HG03354 (cell line): ENCODE measurements around the gene LAMA5.

Experiments
- ATAC-seq: cut with Tn5 transposase; IDR thresholded peaks from one replicate; pipeline ENCODE4 v1.9.1; 2021; ENCODE audit warnings: mild to moderate bottlenecking; ENCODE audit not compliant: unreplicated experiment, poor library complexity, severe bottlenecking

Gene LAMA5

GRCh38 chr20:62297449-62298227 is 69.5 kb downstream of the LAMA5 start:
- ATAC-seq = no peak

- ATAC-seq = no peak
These were observed 70.2 kb downstream of the LAMA5 start for GRCh38 chr20:62296724-62297448.

GRCh38 chr20:62294516-62294915 is 72.6 kb downstream of the LAMA5 start:
- no peak for ATAC-seq

- ATAC-seq = no peak
These were observed 73.2 kb downstream of the LAMA5 start for GRCh38 chr20:62293946-62294345.

GRCh38 chr20:62293111-62293784 is 73.9 kb downstream of the LAMA5 start:
- no peak for ATAC-seq

GRCh38 chr20:62292108-62292507 is 75.0 kb downstream of the LAMA5 start:
- no peak for ATAC-seq

- ATAC-seq = no peak
These were observed 75.7 kb downstream of the LAMA5 start for GRCh38 chr20:62291251-62292066.

- no peak for ATAC-seq
These were observed 77.2 kb downstream of the LAMA5 start for GRCh38 chr20:62289898-62290297.

- no peak for ATAC-seq
These were observed 78.0 kb downstream of the LAMA5 start for GRCh38 chr20:62289131-62289530.

- no peak for ATAC-seq
These were observed 78.5 kb downstream of the LAMA5 start for GRCh38 chr20:62288535-62289105.

GRCh38 chr20:62287759-62288534 is 79.2 kb downstream of the LAMA5 start:
- ATAC-seq = no peak

GRCh38 chr20:62287129-62287528 is 80.0 kb downstream of the LAMA5 start:
- no peak for ATAC-seq

GRCh38 chr20:62286493-62287064 is 80.5 kb downstream of the LAMA5 start:
- no peak for ATAC-seq

GRCh38 chr20:62285722-62286121 is 81.4 kb downstream of the LAMA5 start:
- no peak for ATAC-seq

GRCh38 chr20:62285151-62285550 is 82.0 kb downstream of the LAMA5 start:
- no peak for ATAC-seq

GRCh38 chr20:62284448-62284847 is 82.7 kb downstream of the LAMA5 start:
- no peak for ATAC-seq

GRCh38 chr20:62282877-62283503 is 84.1 kb downstream of the LAMA5 start:
- no peak for ATAC-seq

- no peak for ATAC-seq
These were observed 85.0 kb downstream of the LAMA5 start for GRCh38 chr20:62282103-62282502.
